ENCODE measurements around the gene ZFHX3. TPM values are rescaled to one million over a fixed set of nuclear protein-coding genes. Genes with fewer than 3 reads are reported as not detected.
A peak's percentile ranks its signal among the peaks of the same experiment; 100 is the strongest.
"Not testable (repeated sequence)": the region's sequence is repeated elsewhere in the genome, so short reads cannot be mapped to it uniquely, and the experiment has no call there.

Gene ZFHX3
- total and polyA plus RNA-seq, 3 donors from 2014 or later, result 3.3 to 19.9 (median 15.7) TPM

GRCh38 chr16:73080931-73081330, 33.0 kb upstream of the ZFHX3 start:
- WGBS, 2 donors, result 90 to 93% methylated on average over 1 of the region's 1 CpG
- no peaks in the 10 kb centered on the region for H3K36me3 ChIP-seq (ENCODE audit: low read depth, missing control alignments)

DNA sequence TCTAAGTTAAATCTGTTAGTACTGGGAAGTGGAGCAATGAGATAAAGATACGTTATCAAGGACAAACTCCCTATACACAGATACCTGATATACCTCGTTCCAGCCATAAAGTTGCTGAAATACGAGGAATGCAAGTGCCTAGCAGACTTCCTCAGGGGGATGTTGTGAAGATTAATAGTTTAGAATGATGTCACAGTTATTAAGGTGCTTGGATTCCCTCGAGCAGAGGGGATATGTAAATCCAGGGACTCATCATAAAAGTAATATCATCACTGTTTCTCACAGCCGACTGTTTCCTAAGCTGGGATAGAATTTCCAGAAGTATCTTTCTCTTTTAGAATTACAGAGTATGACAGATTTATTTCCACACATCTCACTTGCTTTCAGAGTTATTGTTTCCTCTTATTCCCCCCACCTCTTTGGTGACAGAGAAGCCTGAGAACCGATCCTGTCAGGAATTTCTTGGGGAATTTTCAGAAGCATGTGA, 28.4 kb upstream of the ZFHX3 start:
- no peak for DNase-seq
- H3K4me1 ChIP-seq, result peaks cover 2% of the 10 kb centered on the region
- H3K4me3 ChIP-seq, result no peak overlapping the region
- intact Hi-C loops (cut with DNase I; ENCODE audit: low total_unique reads), result no loop called here
- TF ChIP-seq, protein P1, sequence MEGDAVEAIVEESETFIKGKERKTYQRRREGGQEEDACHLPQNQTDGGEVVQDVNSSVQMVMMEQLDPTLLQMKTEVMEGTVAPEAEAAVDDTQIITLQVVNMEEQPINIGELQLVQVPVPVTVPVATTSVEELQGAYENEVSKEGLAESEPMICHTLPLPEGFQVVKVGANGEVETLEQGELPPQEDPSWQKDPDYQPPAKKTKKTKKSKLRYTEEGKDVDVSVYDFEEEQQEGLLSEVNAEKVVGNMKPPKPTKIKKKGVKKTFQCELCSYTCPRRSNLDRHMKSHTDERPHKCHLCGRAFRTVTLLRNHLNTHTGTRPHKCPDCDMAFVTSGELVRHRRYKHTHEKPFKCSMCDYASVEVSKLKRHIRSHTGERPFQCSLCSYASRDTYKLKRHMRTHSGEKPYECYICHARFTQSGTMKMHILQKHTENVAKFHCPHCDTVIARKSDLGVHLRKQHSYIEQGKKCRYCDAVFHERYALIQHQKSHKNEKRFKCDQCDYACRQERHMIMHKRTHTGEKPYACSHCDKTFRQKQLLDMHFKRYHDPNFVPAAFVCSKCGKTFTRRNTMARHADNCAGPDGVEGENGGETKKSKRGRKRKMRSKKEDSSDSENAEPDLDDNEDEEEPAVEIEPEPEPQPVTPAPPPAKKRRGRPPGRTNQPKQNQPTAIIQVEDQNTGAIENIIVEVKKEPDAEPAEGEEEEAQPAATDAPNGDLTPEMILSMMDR (IDR thresholded peaks at IDR 0.05), result no peak
- no peak for TF ChIP-seq POLR2A (IDR thresholded peaks at IDR 0.05)
- no peaks in the 10 kb centered on the region for H3K27me3 ChIP-seq
- WGBS, 2 donors, result 58 to 59% methylated on average over 6 of the region's 6 CpGs
- H3K27ac ChIP-seq, result no peak overlapping the region
- no peaks in the 10 kb centered on the region for H3K36me3 ChIP-seq (ENCODE audit: low read depth, missing control alignments)
- H3K9me3 ChIP-seq, result no peaks in the 10 kb centered on the region

More at GRCh38 chr16:73080931-73081330, 33.0 kb upstream of the ZFHX3 start:
- no peak for DNase-seq
- H3K9me3 ChIP-seq, result no peaks in the 10 kb centered on the region
- no peaks in the 10 kb centered on the region for H3K27me3 ChIP-seq
- H3K27ac ChIP-seq, result no peak overlapping the region
- no peaks in the 10 kb centered on the region for H3K4me1 ChIP-seq
- H3K4me3 ChIP-seq, result no peak overlapping the region
- intact Hi-C loops (cut with DNase I; ENCODE audit: low total_unique reads), result no loop called here
- TF ChIP-seq POLR2A (IDR thresholded peaks at IDR 0.05), result no peak
- TF ChIP-seq, protein P1 (IDR thresholded peaks at IDR 0.05), result no peak

- 89 to 95% methylated on average over 9 of the region's 9 CpGs for WGBS, 2 donors
These were observed 26.5 kb upstream of the ZFHX3 start for GRCh38 chr16:73074382-73074781.

GRCh38 chr16:73072051-73072450, 24.1 kb upstream of the ZFHX3 start:
- intact Hi-C loops (cut with DNase I; ENCODE audit: low total_unique reads); H3K27ac ChIP-seq: not testable (repeated sequence)

More at GRCh38 chr16:73074382-73074781, 26.5 kb upstream of the ZFHX3 start:
- Histone ChIP-seq H3K4me1 (peaks cover 11% of the 10 kb centered on the region), H3K27me3 (no peaks in the 10 kb centered on the region), H3K4me3 (no peak overlapping the region), H3K9me3 (no peaks in the 10 kb centered on the region), H3K36me3 (ENCODE audit: low read depth, missing control alignments) (no peaks in the 10 kb centered on the region), H3K27ac (no peak overlapping the region)
- DNase-seq, result no peak
- intact Hi-C loops (cut with DNase I; ENCODE audit: low total_unique reads), result no loop called here
- TF ChIP-seq, protein P1 (IDR thresholded peaks at IDR 0.05), result no peak
- no peak for TF ChIP-seq POLR2A (IDR thresholded peaks at IDR 0.05)

GRCh38 chr16:73071131-73071940, 23.4 kb upstream of the ZFHX3 start:
- H3K4me3 ChIP-seq, result peak overlapping the region in 1 of 2 donors; percentile 36
- WGBS, 2 donors, result 5% methylated on average over 17 of the region's 17 CpGs
- DNase-seq, result peak; percentile 79
- no peaks in the 10 kb centered on the region for H3K27me3 ChIP-seq
- TF ChIP-seq POLR2A (IDR thresholded peaks at IDR 0.05), result no peak
- TF ChIP-seq, protein P1 (IDR thresholded peaks at IDR 0.05), result no peak
- peaks cover 16% of the 10 kb centered on the region for H3K4me1 ChIP-seq
- H3K9me3 ChIP-seq, result no peaks in the 10 kb centered on the region
- no peaks in the 10 kb centered on the region for H3K36me3 ChIP-seq (ENCODE audit: low read depth, missing control alignments)
- intact Hi-C loops (cut with DNase I; ENCODE audit: low total_unique reads), result no loop called here
- no peak overlapping the region for H3K27ac ChIP-seq

More at GRCh38 chr16:73072051-73072450, 24.1 kb upstream of the ZFHX3 start:
- not testable (repeated sequence) for DNase-seq; H3K27me3 ChIP-seq; H3K4me3 ChIP-seq; H3K9me3 ChIP-seq; H3K36me3 ChIP-seq (ENCODE audit: low read depth, missing control alignments)
- WGBS, 2 donors, result 86 to 96% methylated on average over 9 of the region's 9 CpGs
- H3K4me1 ChIP-seq, result peaks cover 11% of the 10 kb centered on the region

Data from testis (tissue), 3 donors.